Activated naive CD8-positive, alpha-beta T cell treated with anti-CD3 and anti-CD28 coated beads, Interleukin-2, amount 10 ng/mL, durations not matched to agents 7 days and 5 days (primary cell): Measurements from ENCODE around the gene CBX5. TPM values are rescaled to one million over a fixed set of nuclear protein-coding genes. Genes with fewer than 3 reads are reported as not detected.
"Not testable (repeated sequence)": the region's sequence is repeated elsewhere in the genome, so short reads cannot be mapped to it uniquely, and the experiment has no call there.

Experiments
- ATAC-seq: fragments of 150-1000 bp; cut with Tn5 transposase; one replicate; pipeline ENCODE4 v1.10.0; 2021; ENCODE audit warnings: low read depth, moderate library complexity
- POLR2A ChIA-PET: fragments of 350-600 bp; sonication (Branson Sonifier 250); formaldehyde crosslinking; loops from one replicate; lab custom pipeline; 2021; ENCODE audit warnings: antibody characterized with exemption; lab: Charles Lee
- DNase-seq: peaks from one replicate; pipeline ENCODE4 v3.0.0; 2021
- H3K27ac Mint-ChIP-seq: one replicate; pipeline ENCODE4 v1.8.0; 2022; ENCODE audit warnings: mild to moderate bottlenecking, mixed read lengths
- H3K27me3 Mint-ChIP-seq: one replicate; pipeline ENCODE4 v1.8.0; 2022; ENCODE audit warnings: mild to moderate bottlenecking, moderate library complexity, mixed read lengths
- H3K36me3 Mint-ChIP-seq: one replicate; pipeline ENCODE4 v1.8.0; 2021; ENCODE audit warnings: mild to moderate bottlenecking, mixed read lengths
- H3K4me1 Mint-ChIP-seq: one replicate; pipeline ENCODE4 v1.8.0; 2021; ENCODE audit warnings: mixed read lengths
- H3K4me3 Mint-ChIP-seq: one replicate; pipeline ENCODE4 v1.8.0; 2022; ENCODE audit warnings: mild to moderate bottlenecking, moderate library complexity, mixed read lengths
- H3K9me3 Mint-ChIP-seq: one replicate; pipeline ENCODE4 v1.8.0; 2021; ENCODE audit warnings: mixed read lengths
- total RNA-seq, 2 experiments: library from RNA; stranded (reverse); gene quantifications; one replicate each; pipeline ENCODE4 v1.2.3, GENCODE V29; 2021

CBX5 gene
- 100 to 1,000 TPM; 113 TPM for total RNA-seq

DNA sequence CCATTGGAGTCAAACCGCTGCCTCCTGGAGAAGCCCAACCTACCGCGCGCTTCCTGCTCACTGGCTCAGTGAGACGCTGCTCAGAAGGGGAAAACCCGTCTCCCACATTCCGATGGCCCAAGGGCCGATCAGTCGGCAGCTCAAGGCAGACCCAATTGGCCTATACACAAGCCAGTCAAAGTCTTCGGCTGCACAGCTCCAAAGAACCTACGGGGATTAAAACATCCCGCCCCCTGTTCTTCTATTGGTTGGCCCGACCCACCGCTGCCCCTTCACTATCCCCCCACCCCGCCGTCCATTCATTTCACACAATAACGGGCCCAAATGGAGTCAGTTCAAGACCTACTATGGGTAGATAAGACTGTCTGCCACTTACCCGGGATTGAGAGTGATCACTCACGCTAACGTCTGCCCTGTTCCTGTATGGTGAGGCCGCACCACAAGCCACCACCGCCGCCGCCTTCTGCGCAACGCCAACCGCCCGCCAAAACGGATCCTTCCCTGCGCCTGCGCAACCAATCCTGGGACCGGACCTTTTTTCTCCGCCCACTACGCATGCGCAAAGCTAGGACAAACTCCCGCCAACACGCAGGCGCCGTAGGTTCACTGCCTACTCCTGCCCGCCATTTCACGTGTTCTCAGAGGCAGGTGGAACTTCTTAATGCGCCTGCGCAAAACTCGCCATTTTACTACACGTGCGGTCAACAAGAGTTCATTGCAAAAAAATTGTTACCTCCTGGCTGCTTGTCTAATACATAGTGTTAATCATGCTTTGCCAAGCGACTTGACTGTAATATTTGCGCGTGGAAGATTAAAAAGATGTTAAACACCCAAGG, at the start of gene CBX5:
TSS of gene CBX5 (minus strand) at position 491 of the 836 bp plus-strand sequence. CDS start 22,472 bp downstream, outside the sequence.
- H3K36me3 Mint-ChIP-seq: peaks cover 55% of the 10 kb centered on the region
- peaks cover 45% of the 10 kb centered on the region for H3K4me1 Mint-ChIP-seq

GRCh38 chr12:54328595-54329337, 48.8 kb upstream of the CBX5 start:
- H3K27me3 Mint-ChIP-seq: no peaks in the 10 kb centered on the region
- H3K36me3 Mint-ChIP-seq: no peaks in the 10 kb centered on the region
- H3K9me3 Mint-ChIP-seq: no peaks in the 10 kb centered on the region
- H3K27ac Mint-ChIP-seq: peak overlapping the region; percentile 31
- POLR2A ChIA-PET: no interaction called here
- ATAC-seq: no peak
- H3K4me3 Mint-ChIP-seq: no peak overlapping the region
- peaks cover 42% of the 10 kb centered on the region for H3K4me1 Mint-ChIP-seq
- no peak for DNase-seq

More for the DNA sequence above, at the start of gene CBX5:
- Mint-ChIP-seq H3K9me3 (no peaks in the 10 kb centered on the region), H3K27ac (no peak within 1 kb of the TSS), H3K4me3 (no peak within 1 kb of the TSS), H3K27me3 (no peaks in the 10 kb centered on the region)
- POLR2A ChIA-PET: interaction anchor here (0.6 to 3.1 kb wide), 20 partner anchors 11 to 779 kb away, joined by 3 to 32 read pairs (median 4); partner anchors contain the start of genes COPZ1, NCKAP1L and TARBP2
- DNase-seq: peak; percentile 98
- ATAC-seq: peak; percentile 73

- Mint-ChIP-seq H3K4me1 (peaks cover 29% of the 10 kb centered on the region), H3K27ac (peak overlapping the region; percentile 87), H3K4me3 (peak overlapping the region; percentile 96)
- not testable (repeated sequence) for ATAC-seq, DNase-seq, H3K9me3 Mint-ChIP-seq, H3K36me3 Mint-ChIP-seq, H3K27me3 Mint-ChIP-seq
- POLR2A ChIA-PET: interaction anchor here (0.5 to 2.0 kb wide), 15 partner anchors 10 to 1504 kb away, joined by 3 to 20 read pairs (median 3); partner anchors contain the start of genes CBX5, DNAJC14, HNRNPA1 and NFE2
Observed at GRCh38 chr12:54325442-54326109, 45.7 kb upstream of the CBX5 start.

GRCh38 chr12:54324617-54325441, 44.9 kb upstream of the CBX5 start, which contains the start of gene COPZ1:
COPZ1 (plus strand) TSS chr12:54325131; CDS start chr12:54325164, 33 bp downstream.
- POLR2A ChIA-PET: interaction anchor here (0.5 to 2.0 kb wide), 14 partner anchors 10 to 1505 kb away, joined by 3 to 20 read pairs (median 3); partner anchors contain the start of genes CBX5, DNAJC14, HNRNPA1 and NFE2
- peak within 1 kb of the TSS; percentile 96 for H3K4me3 Mint-ChIP-seq
- DNase-seq: peak; percentile 88
- peak within 1 kb of the TSS; percentile 87 for H3K27ac Mint-ChIP-seq
- ATAC-seq: peak; percentile 99
- H3K9me3 Mint-ChIP-seq: no peaks in the 10 kb centered on the region
- no peaks in the 10 kb centered on the region for H3K36me3 Mint-ChIP-seq
- no peaks in the 10 kb centered on the region for H3K27me3 Mint-ChIP-seq
- peaks cover 24% of the 10 kb centered on the region for H3K4me1 Mint-ChIP-seq

DNA sequence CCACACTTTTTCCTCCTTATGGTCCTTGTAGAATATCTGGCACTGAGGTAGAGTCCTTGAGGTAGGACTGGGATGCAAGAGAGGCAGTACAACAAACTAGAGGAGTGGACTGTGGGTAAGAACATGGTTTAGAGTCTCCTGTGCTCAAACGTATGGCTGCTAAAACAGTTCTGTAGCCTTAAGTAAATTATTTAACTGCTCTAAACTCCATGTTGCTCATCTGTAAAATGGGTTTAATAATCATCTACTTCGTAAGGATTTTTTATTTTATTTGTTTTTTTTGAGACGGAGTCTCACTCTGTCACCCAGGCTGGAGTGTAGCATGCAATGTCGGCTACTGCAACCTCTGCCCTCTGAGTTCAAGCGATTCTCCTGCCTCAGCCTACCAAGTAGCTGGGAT, 41.4 kb upstream of the CBX5 start:
- ATAC-seq (no peak), DNase-seq (no peak)
- Mint-ChIP-seq H3K4me3 (no peak overlapping the region), H3K9me3 (no peaks in the 10 kb centered on the region), H3K36me3 (no peaks in the 10 kb centered on the region), H3K27me3 (peaks cover 3% of the 10 kb centered on the region), H3K27ac (no peak overlapping the region), H3K4me1 (peaks cover 6% of the 10 kb centered on the region)
- POLR2A ChIA-PET: no interaction called here

DNA sequence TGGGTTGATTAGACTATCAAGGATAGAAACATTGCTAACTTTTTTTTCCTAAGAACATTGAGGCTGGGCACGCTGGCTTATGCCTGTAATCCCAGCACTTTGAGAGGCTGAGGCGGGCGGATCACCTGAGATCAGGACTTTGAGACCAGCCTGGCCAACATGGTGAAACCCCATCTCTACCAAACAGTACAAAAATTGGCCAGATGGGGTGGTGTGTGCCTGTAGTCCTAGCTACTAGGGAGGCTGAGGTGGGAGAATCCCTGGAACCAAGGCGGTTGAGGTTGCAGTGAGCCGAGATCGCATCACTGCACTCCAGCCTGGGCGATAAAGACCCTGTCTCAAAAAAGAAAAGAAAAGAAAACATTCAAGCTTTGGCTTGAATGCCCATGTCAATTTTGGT, 32.4 kb upstream of the CBX5 start:
- H3K9me3 Mint-ChIP-seq, H3K27ac Mint-ChIP-seq, H3K4me3 Mint-ChIP-seq, DNase-seq, ATAC-seq, H3K27me3 Mint-ChIP-seq, H3K36me3 Mint-ChIP-seq, POLR2A ChIA-PET, H3K4me1 Mint-ChIP-seq: not testable (repeated sequence)

- POLR2A ChIA-PET: interaction anchor here (0.6 kb wide), 1 partner anchor 24 kb away, joined by 3 read pairs; no protein-coding TSS in a partner anchor
- no peak overlapping the region for H3K27ac Mint-ChIP-seq
- no peak for ATAC-seq
Observed at GRCh38 chr12:54311051-54311450, 31.1 kb upstream of the CBX5 start.

GRCh38 chr12:54306925-54307741, 27.2 kb upstream of the CBX5 start:
- Mint-ChIP-seq H3K36me3 (no peaks in the 10 kb centered on the region), H3K27me3 (peaks cover 28% of the 10 kb centered on the region), H3K4me3 (peak overlapping the region; percentile 36), H3K27ac (no peak overlapping the region), H3K4me1 (peaks cover 20% of the 10 kb centered on the region), H3K9me3 (no peaks in the 10 kb centered on the region)
- DNase-seq: no peak
- POLR2A ChIA-PET: interaction anchor here (0.7 to 1.4 kb wide), 3 partner anchors 20 to 70 kb away, joined by 4 to 6 read pairs (median 4); partner anchors contain the start of genes CBX5 and HNRNPA1
- ATAC-seq: peak; percentile 75

More at GRCh38 chr12:54311051-54311450, 31.1 kb upstream of the CBX5 start:
- no peak overlapping the region for H3K4me3 Mint-ChIP-seq
- H3K9me3 Mint-ChIP-seq: no peaks in the 10 kb centered on the region
- no peaks in the 10 kb centered on the region for H3K36me3 Mint-ChIP-seq
- peaks cover 11% of the 10 kb centered on the region for H3K4me1 Mint-ChIP-seq
- no peak for DNase-seq
- peaks cover 6% of the 10 kb centered on the region for H3K27me3 Mint-ChIP-seq

DNA sequence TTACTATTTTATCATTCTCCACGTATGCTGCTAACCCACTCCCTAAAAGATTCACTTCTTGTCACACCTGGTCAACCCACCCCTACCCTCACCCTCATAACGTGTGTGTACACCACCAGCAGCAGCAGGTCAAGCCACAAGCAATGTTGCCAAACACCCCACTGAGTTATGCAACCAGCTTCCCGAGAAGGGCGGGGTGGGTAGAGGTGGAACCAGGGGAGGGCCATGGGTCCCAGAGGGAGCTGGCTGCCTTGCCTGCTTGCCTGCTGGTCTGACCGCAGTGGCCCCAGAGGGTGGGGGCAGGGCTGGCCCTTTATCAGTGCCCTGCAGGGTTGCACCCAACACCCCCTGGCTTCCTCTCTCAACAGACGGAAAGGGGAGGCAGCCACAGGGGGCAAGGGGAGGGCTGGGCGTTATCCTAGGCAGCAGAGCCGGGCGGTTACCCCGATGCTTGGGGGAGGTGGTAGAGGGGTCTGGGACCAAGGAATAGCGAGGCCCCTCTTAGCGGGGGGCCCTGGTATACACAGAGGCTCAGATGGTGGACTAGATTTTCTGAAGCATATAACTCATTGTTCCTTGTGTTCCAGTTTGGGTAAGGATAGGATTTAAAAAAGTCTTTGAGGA, 24.4 kb upstream of the CBX5 start:
- ATAC-seq (peak; percentile 43), DNase-seq (no peak)
- peaks cover 52% of the 10 kb centered on the region for H3K27me3 Mint-ChIP-seq
- no peaks in the 10 kb centered on the region for H3K9me3 Mint-ChIP-seq
- H3K4me3 Mint-ChIP-seq: peak overlapping the region; percentile 35
- H3K36me3 Mint-ChIP-seq: no peaks in the 10 kb centered on the region
- peaks cover 30% of the 10 kb centered on the region for H3K4me1 Mint-ChIP-seq
- POLR2A ChIA-PET: no interaction called here
- no peak overlapping the region for H3K27ac Mint-ChIP-seq

DNA sequence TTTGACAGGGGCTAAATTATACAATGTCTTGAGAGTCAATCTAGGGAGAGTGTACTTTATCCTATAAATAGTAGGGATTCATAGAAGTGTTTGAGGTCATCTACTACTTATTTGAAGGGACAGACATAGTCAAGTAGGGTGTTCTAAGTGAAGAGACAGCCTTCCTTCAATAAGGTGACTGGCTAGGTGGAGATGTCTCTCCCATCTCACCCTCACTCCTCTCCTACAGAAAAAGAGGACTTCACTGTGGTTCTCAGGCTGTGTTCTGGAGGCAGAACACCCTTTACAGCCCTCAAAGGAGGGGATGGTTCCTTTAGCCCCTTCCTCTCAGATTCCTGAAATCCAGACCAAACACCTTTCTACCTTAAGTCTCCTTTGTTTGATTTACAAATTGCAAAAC, 23.7 kb upstream of the CBX5 start:
- peaks cover 59% of the 10 kb centered on the region for H3K27me3 Mint-ChIP-seq
- no peaks in the 10 kb centered on the region for H3K36me3 Mint-ChIP-seq
- POLR2A ChIA-PET: no interaction called here
- DNase-seq: no peak
- no peaks in the 10 kb centered on the region for H3K9me3 Mint-ChIP-seq
- H3K27ac Mint-ChIP-seq: no peak overlapping the region
- ATAC-seq: no peak
- H3K4me1 Mint-ChIP-seq: peaks cover 30% of the 10 kb centered on the region
- no peak overlapping the region for H3K4me3 Mint-ChIP-seq

DNA sequence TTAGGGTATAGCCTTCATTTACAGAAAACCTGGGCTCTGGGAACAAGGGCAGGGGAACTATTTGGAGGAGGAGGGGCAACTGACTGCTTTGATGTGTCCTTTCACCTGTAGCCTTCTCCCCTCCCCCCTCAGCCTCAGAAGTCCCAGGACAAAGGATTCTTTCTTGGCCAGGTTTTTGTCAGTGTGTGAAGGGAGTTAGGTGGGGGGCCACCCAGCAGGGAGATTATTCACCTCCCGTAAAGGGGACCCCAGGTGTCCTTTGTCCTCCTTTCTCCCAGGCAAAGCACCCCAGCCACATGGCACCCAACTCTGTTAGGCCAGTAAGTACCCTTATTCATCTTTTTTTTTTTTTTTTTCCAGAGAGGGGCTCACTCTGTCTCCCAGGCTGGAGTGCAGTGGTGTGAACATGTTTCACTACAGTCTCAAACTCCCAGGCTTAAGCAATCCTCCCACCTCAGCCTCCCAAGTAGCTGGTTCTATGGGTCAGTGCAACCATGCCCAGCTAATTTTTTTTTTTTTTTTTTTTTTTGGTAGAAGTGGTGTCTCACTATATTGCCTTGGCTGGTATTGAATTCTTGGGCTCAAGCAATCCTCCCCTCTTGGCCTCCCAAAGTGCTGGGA, 21.6 kb upstream of the CBX5 start:
- ATAC-seq: no peak

More for the DNA sequence above, 21.6 kb upstream of the CBX5 start:
- no peak for DNase-seq
- no peaks in the 10 kb centered on the region for H3K9me3 Mint-ChIP-seq
- peaks cover 72% of the 10 kb centered on the region for H3K27me3 Mint-ChIP-seq
- no peak overlapping the region for H3K27ac Mint-ChIP-seq
- H3K4me1 Mint-ChIP-seq: peaks cover 19% of the 10 kb centered on the region
- no peak overlapping the region for H3K4me3 Mint-ChIP-seq
- POLR2A ChIA-PET: interaction anchor here (0.6 to 0.7 kb wide), 3 partner anchors 22 to 145 kb away, joined by 4 to 6 read pairs (median 5); no protein-coding TSS in a partner anchor
- H3K36me3 Mint-ChIP-seq: no peaks in the 10 kb centered on the region
